Hepatocyte (in vitro differentiated cells): ENCODE measurements around the gene SELENOM. TPM values are rescaled to one million over a fixed set of nuclear protein-coding genes. Genes with fewer than 3 reads are reported as not detected.

Experiments
- DNase-seq: peaks from one replicate; pipeline ENCODE4 v3.0.0-alpha.2; 2016; ENCODE audit warnings: low spot score
- H2AFZ ChIP-seq: fragments of 200-600 bp; sonication (generic); 2 replicates; pipeline ENCODE4 v1.6.0; 2016; ENCODE audit warnings: antibody characterized with exemption, mild to moderate bottlenecking
- H3K27ac ChIP-seq: fragments of 200-600 bp; sonication (generic); 2 replicates; pipeline ENCODE4 v1.5.1; 2016; ENCODE audit warnings: mild to moderate bottlenecking
- H3K27me3 ChIP-seq: fragments of 200-600 bp; sonication (generic); 2 replicates; pipeline ENCODE4 v1.6.1; 2016
- H3K36me3 ChIP-seq: fragments of 200-600 bp; sonication (generic); replicated peaks from 2 replicates; pipeline ENCODE4 v1.5.1; 2016; ENCODE audit warnings: low read depth; ENCODE audit not compliant: insufficient read depth
- H3K4me1 ChIP-seq: fragments of 200-600 bp; sonication (generic); 2 replicates; pipeline ENCODE4 v1.5.1; 2016; ENCODE audit warnings: mild to moderate bottlenecking, moderate library complexity; ENCODE audit not compliant: insufficient read depth
- H3K4me2 ChIP-seq: fragments of 200-600 bp; sonication (generic); 2 replicates; pipeline ENCODE4 v1.6.0; 2016
- H3K4me3 ChIP-seq: fragments of 200-600 bp; sonication (generic); 2 replicates; pipeline ENCODE4 v1.5.1; 2016; ENCODE audit warnings: mild to moderate bottlenecking
- H3K79me2 ChIP-seq: fragments of 200-600 bp; sonication (generic); 2 replicates; pipeline ENCODE4 v1.6.0; 2017; ENCODE audit warnings: mild to moderate bottlenecking
- H3K9me2 ChIP-seq: fragments of 200-600 bp; sonication (generic); replicated peaks from 2 replicates; pipeline ENCODE4 v1.6.0; 2017; ENCODE audit warnings: mild to moderate bottlenecking; ENCODE audit not compliant: insufficient read depth
- H3K9me3 ChIP-seq: fragments of 200-600 bp; sonication (generic); 2 replicates; pipeline ENCODE4 v1.5.1; 2016; ENCODE audit warnings: low read depth, mild to moderate bottlenecking
- H4K20me1 ChIP-seq: fragments of 200-600 bp; sonication (generic); 2 replicates; pipeline ENCODE4 v1.6.0; 2016; ENCODE audit warnings: mild to moderate bottlenecking; ENCODE audit not compliant: insufficient read depth, poor library complexity, severe bottlenecking
- CTCF ChIP-seq: fragments of 200-600 bp; sonication (generic); IDR thresholded peaks from 2 replicates; pipeline ENCODE4 v1.5.1; 2016; ENCODE audit warnings: antibody characterized with exemption, mild to moderate bottlenecking; ENCODE audit not compliant: poor library complexity
- EZH2 ChIP-seq: fragments of 200-600 bp; sonication (generic); IDR thresholded peaks from 2 replicates; pipeline ENCODE4 v1.6.1; 2016; ENCODE audit warnings: antibody characterized with exemption, mild to moderate bottlenecking, borderline replicate concordance
- EZH2phosphoT487 ChIP-seq: fragments of 200-600 bp; sonication (generic); IDR thresholded peaks from one replicate; pipeline ENCODE4 v1.6.1; 2018; ENCODE audit warnings: antibody characterized with exemption, mild to moderate bottlenecking, low read depth, moderate library complexity; ENCODE audit not compliant: unreplicated experiment, severe bottlenecking
- WGBS: methylation state at CpG from one replicate; pipeline ENCODE4 v1.1.6; 2016; ENCODE audit warnings: low lambda C conversion rate; ENCODE audit errors: missing lambda C conversion rate; 5-methylcytosine and 5-hydroxymethylcytosine counted together
- polyA plus RNA-seq: library from polyadenylated mRNA; unstranded; fragments of >200 nt; fragmentation: Nextera tagmentation; extraction: Ambion mirVana; gene quantifications from 2 replicates; pipeline ENCODE4 v1.2.1, GENCODE V29; 2016
- total RNA-seq: library from RNA; depleted of rRNA; stranded (reverse); fragments of >200 nt; gene quantifications from 2 replicates; pipeline ENCODE4 v1.2.3, GENCODE V29; 2014

Gene SELENOM
- total and polyA plus RNA-seq, 2 experiments from 2014 or later: 130 to 240 TPM

DNA sequence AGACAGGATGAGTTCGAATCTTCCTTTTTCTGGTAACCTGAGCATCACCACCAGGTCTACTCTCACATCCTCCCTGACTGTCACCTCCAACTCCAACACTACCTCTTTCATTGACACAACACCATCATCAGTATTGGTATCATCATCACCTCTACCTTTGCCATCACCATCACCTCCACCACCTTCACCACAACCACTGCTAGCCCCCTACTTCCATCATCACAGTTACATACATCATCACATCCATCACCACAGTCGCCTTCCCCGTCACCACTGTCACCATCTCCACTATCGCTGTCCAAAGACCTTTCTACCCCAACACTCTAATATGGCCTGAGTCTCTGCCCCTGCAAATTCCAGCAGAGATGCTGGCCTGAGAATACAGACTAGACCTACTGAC, 14.0 kb upstream of the SELENOM start:
- Histone ChIP-seq H3K9me2 (no peaks in the 10 kb centered on the region), H3K9me3 (no peaks in the 10 kb centered on the region), H3K27me3 (no peaks in the 10 kb centered on the region), H3K4me1 (peaks cover 17% of the 10 kb centered on the region), H3K27ac (no peak overlapping the region), H3K36me3 (no peaks in the 10 kb centered on the region), H3K79me2 (no peaks in the 10 kb centered on the region), H3K4me2 (no peak overlapping the region), H4K20me1 (no peaks in the 10 kb centered on the region), H3K4me3 (no peak overlapping the region), H2AFZ (no peak overlapping the region)
- no peak for DNase-seq
- WGBS: 96% methylated on average over 4 of the region's 4 CpGs
- TF ChIP-seq EZH2 (no peak), EZH2phosphoT487 (no peak), CTCF (no peak)

GRCh38 chr22:31120642-31121041, 13.3 kb upstream of the SELENOM start:
- no peaks in the 10 kb centered on the region for H3K27me3 ChIP-seq
- H3K27ac ChIP-seq: no peak overlapping the region
- H3K4me2 ChIP-seq: no peak overlapping the region
- no peaks in the 10 kb centered on the region for H4K20me1 ChIP-seq
- H3K4me1 ChIP-seq: peaks cover 17% of the 10 kb centered on the region
- 94% methylated on average over 1 of the region's 1 CpG for WGBS
- H3K4me3 ChIP-seq: no peak overlapping the region
- DNase-seq: no peak
- no peak overlapping the region for H2AFZ ChIP-seq
- no peaks in the 10 kb centered on the region for H3K9me2 ChIP-seq
- no peaks in the 10 kb centered on the region for H3K36me3 ChIP-seq
- H3K9me3 ChIP-seq: no peaks in the 10 kb centered on the region
- no peaks in the 10 kb centered on the region for H3K79me2 ChIP-seq
- TF ChIP-seq CTCF: no peak
- no peak for TF ChIP-seq EZH2
- TF ChIP-seq EZH2phosphoT487: no peak

- H3K4me1 ChIP-seq: peaks cover 17% of the 10 kb centered on the region
- H3K4me3 ChIP-seq: no peak overlapping the region
- H3K79me2 ChIP-seq: no peaks in the 10 kb centered on the region
- H3K9me2 ChIP-seq: no peaks in the 10 kb centered on the region
- DNase-seq: no peak
- no peak overlapping the region for H2AFZ ChIP-seq
- no peaks in the 10 kb centered on the region for H3K36me3 ChIP-seq
- H3K27ac ChIP-seq: no peak overlapping the region
- 55% methylated on average over 5 of the region's 5 CpGs for WGBS
- H3K9me3 ChIP-seq: no peaks in the 10 kb centered on the region
- TF ChIP-seq CTCF: no peak
- TF ChIP-seq EZH2phosphoT487: no peak
- TF ChIP-seq EZH2: no peak
- no peak overlapping the region for H3K4me2 ChIP-seq
- H4K20me1 ChIP-seq: no peaks in the 10 kb centered on the region
- H3K27me3 ChIP-seq: no peaks in the 10 kb centered on the region
These were observed 12.9 kb upstream of the SELENOM start for GRCh38 chr22:31120230-31120629.

DNA sequence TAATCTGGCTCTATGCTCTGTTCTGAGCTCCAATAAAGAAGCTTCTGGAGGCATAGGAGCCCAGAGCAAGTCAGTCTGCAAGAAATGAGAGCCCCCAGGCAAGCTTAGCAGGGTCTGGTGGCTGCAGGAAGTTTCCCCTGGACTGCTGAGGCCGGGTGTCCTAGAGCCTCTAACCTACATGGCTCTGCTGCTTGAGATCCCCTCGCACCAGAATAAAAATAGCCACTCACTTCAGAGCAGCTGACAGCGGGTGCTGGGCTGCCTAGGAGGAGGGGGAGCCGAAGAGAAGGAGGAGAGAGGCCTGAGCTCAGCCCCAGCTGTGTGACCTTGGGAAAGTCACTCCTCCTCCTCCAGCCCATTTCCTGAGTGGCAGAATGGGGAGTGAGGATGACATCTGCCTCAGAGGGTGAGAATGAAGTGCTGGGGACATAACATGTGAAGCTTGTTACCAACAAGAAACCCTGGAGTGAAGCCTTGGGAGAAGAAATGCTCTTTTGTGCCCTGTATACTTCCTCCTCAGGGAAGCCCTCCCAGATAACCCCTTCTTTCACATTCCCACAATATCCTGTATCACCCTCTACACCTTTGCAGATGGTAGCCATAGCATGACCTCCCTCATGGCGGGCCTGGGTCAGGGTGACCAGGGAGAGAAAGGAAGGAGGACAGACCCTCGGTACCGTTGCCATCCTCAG, 11.8 kb upstream of the SELENOM start:
- Histone ChIP-seq H2AFZ (no peak overlapping the region), H3K9me2 (no peaks in the 10 kb centered on the region), H3K4me3 (no peak overlapping the region), H3K4me2 (no peak overlapping the region), H3K27me3 (no peaks in the 10 kb centered on the region), H4K20me1 (no peaks in the 10 kb centered on the region), H3K9me3 (no peaks in the 10 kb centered on the region), H3K4me1 (peaks cover 17% of the 10 kb centered on the region), H3K27ac (no peak overlapping the region), H3K36me3 (no peaks in the 10 kb centered on the region), H3K79me2 (no peaks in the 10 kb centered on the region)
- no peak for TF ChIP-seq EZH2
- no peak for TF ChIP-seq EZH2phosphoT487
- TF ChIP-seq CTCF: no peak
- no peak for DNase-seq
- 75% methylated on average over 7 of the region's 7 CpGs for WGBS
